Activated CD4-positive, alpha-beta T cell treated with anti-CD3 and anti-CD28 coated beads, Interleukin-2, amount 50 U/mL, for 16 hours (primary cell): Measurements from ENCODE around the gene PSKH1.
A peak's percentile ranks its signal among the peaks of the same experiment; 100 is the strongest.
"Not testable (repeated sequence)": the region's sequence is repeated elsewhere in the genome, so short reads cannot be mapped to it uniquely, and the experiment has no call there.

Experiments used
- DNase-seq: peaks from one replicate; pipeline ENCODE4 v3.0.0-alpha.2; 2020

The PSKH1 gene

DNA sequence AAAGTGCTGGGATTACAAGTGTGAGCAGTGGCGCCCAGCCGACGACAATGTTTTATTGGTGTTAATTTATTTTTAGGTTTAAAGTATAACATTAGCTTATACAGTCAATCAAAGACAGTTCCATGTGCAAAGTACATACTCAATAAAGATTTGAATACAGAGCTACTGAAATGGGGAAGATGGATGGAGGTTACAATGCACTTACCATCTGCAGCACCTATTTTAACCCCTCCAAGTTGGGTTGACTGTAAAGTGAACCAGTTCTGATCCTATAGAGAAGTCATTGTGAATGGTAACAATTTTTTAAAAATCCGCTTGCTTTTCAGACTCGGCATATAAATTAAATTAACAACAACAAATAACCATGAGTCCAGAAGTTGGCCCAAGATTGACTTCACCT, 679 bp upstream of the PSKH1 start:
- no peak for DNase-seq

DNA sequence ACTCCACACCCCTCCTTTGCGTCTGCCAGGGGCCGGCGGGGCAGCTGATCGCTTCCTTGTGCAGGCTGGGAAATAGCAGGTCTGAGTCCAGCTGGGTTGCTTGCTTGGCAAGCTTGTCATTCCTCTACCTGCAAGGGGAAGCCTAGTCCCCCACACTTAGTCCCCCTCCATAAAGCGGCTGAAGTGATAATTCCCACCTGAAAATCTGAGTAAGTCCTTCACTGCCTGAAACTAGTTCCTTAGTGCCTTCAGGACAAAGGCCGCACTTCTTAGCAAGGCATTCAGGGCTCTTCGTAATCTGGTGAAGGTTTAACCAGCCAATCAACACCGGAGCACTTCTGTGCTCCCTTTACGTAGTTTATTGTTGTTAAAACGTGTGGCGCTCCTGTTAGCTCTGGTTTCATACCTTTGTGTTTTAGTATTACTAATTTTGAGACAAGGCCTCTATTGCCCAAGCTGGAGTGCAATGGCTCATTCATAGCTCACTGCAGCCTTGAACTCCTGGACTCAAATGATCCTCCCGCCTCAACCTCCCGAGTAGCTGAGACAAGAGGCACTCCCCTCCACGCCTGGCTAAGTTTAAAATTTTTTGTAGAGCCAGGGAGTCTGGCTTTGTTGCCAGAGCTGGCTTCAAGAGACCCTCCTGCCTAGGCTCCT, 817 bp downstream of the PSKH1 start:
- peak; percentile 14 for DNase-seq

DNA sequence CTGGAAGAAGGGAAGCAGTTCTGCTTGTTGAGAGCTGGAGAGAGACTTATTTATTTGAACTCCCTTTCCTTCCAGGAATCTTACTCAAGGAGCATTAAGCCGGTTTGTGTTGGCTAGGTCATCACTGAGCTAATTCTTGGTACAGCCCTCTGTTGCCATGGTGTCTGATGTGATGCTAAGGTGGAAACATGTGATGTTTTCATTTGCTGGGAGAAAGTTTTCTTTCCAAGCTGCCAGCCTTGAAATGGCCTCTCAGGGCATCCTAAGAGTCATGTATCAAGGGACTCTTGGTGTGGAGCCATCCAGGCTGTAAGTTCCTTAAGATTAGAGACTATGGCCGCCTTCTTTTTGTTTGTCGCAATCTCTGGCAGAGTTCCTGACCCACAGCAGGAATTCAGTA, 4.2 kb downstream of the PSKH1 start:
- no peak for DNase-seq

DNA sequence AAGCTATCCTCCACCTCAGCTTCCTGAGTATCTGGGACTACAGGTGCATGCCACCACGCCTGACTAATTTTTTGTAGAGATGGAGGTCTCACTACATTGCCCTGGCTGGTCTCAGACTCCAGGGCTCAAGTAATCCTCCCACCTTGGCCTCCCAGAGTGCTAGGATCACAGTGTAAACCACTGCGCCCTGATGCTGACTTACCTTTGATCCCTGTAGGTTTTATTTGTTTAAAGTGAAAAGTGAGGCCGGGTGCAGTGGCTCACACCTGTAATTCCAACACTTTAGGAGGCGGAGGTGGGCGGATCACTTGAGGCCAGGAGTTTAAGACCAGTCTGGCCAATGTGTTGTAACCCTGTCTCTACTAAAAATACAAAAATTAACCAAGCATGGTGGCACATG, 8.7 kb downstream of the PSKH1 start:
- no peak for DNase-seq

DNA sequence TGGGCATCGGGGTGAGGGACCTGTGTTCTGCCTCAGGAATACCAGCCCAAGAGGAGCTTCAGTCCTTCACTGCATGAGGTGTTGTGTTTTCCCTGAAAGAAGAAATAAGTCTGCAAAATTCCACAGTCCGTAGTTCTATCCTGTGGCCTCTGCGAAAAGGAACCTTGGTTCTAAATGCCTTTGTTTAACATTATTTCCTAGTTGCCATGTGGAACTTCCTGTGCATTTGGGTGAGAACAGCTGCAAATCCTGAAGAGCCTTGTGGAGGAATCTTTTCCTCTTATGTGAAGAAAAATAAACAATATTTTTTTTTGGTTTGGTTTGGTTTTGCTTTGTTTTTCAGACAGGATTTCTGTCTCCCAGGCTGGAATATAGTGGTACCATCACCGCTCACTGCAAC, 9.8 kb downstream of the PSKH1 start:
- DNase-seq: no peak

DNA sequence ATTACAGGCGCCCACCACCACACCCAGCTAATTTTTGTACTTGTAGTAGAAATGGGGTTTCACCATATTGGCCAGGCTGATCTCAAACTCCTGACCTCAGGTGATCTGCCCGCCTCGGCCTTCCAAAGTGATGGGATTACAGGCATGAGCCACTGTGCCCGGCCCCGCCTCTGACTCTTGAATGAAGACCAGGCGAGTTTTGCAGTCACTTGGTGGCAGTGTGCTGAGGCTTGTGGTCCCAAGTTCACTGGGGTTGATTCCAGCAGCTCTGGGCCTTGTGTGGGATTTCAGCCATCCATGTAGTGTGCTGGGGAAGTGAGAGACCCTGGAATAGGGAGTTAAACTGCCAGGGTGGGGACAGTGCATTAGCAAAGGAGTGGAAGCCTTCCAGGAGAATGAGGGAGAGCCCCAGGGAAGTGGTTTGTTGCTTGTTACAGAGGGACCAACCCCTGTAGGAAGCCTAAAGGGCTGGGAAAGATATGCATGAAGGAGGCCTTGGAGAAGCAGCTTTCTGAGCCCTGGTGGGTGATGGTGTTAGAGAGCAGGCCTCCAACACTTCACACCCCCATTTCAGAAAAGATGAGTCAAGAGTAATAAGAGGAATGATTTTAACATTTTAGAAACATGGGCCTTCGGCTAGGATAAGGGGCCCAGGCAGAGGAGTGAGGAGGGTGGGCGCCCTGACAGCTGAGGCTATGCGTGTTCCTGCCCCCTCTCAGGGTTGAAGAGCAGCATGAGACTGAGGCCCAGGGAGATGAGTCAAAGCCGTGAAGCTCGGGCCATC, 14.5 kb downstream of the PSKH1 start:
- no peak for DNase-seq

DNA sequence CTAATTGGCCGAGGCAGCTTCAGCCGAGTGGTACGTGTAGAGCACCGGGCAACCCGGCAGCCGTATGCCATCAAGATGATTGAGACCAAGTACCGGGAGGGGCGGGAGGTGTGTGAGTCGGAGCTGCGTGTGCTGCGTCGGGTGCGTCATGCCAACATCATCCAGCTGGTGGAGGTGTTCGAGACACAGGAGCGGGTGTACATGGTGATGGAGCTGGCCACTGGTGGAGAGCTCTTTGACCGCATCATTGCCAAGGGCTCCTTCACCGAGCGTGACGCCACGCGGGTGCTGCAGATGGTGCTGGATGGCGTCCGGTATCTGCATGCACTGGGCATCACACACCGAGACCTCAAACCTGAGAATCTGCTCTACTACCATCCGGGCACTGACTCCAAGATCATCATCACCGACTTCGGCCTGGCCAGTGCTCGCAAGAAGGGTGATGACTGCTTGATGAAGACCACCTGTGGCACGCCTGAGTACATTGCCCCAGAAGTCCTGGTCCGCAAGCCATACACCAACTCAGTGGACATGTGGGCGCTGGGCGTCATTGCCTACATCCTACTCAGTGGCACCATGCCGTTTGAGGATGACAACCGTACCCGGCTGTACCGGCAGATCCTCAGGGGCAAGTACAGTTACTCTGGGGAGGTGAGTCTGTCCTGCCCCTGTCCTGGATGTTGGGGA, 16.1 kb downstream of the PSKH1 start:
- no peak for DNase-seq

DNA sequence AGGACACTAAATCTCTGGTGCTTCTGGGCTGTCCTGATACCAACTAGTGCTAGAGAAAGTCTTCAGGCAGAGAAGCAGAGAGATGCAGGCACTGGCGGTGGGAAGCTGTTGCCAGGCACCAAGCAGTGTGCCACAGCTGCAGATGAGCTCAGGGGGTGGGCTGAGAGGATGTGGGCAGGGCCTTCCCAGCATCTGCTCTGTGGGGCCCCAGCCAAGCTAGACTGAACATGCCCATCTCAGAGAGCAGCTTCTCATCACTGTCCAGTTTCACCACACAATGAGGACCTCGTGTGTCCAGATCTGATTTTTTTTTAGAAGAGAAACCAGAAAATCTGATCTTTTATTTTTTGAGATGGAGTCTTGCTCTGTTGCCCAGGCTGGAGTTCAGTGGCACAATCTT, 17.1 kb downstream of the PSKH1 start:
- peak; percentile 41 for DNase-seq

DNA sequence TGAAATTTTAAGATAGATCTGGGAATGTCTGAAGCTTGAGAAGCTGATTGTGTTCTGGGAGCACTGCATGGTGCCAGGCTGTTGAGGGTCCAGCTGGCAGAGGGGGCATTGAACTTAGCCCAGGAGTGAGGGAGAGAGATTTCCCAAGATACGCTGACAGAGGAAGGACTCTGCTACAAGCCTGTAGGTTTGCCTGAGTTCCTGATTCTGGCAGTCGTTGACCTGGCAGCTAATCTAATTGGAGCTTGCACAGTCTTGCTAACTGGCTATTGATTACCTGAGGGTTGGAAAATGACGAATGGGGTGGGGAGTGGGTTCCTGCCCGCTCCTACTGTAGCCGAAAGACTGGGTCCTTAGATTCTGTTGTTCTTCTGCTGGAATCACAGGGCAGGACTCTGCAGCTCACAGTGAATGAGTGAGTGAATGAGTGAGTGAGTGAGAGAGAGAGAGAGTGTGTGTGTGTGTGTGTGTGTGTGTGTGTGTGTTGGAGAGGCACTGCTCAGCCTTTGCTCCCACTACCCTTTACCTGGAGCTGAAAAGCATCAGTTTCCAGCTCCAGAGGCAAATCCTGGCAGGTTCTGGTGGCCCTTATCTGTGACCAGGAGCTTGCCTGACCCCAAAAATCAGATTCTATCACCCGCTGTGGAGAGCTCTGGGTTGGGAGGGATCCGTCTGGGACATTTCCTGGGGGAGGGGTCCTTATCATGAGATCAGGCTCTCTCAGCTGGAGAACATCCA, 21.9 kb downstream of the PSKH1 start:
- no peak for DNase-seq

DNA sequence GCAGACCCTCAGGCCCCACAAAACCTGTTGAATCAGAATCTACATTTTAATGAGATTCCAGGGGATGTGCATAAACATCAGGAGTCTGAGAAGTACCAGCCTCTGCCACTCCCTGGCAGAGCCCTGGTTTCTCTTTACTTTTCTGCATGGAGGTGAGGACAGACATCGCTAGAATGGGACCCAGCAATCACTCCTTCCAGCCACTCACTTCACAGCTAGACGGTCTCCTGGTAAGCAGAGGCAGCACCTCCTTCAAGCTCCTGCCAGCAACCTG, 22.4 kb downstream of the PSKH1 start:
- not testable (repeated sequence) for DNase-seq

DNA sequence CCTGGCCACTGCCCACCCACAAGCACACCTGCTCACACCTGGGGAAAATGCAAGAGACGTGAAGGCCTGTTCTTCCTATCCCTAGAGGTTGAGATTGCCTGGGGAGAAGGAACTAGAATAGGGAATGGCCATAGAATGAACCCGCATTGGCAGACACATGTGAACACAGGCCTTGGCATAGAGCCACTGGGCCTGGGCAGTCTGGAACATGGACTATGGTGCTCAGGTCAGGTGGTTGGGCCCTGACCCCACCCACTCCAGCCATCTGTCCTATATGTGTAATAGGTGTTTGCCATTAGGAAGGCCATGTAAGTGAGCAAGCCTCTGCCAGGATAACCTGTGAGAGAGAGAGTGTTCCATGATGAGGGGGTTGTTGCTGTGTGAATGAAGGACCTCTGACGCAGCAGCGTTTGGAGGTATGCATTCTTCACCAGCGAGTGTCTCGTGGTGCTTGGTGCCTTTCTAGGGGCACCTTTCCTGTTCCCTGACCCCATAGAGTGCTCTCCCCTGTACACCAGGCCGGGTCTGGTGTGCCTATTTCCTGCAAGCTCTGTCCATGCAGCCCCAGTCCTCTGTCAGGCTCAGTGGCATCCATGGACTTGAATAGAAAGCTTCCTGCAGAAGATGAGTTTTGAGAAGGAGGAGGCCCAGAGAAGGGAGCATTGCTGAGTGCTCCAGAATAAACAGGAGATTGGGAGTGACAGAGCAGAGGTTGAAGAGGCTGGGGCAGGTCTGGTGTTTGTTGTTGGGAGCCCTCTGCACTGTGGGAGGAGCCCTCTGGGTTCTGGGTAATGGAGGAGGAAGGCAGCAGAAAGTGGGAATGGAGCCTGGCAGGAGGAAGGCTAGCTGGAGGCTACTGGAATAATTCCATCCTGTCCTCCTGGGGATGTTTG, 23.0 kb downstream of the PSKH1 start:
- DNase-seq: no peak

DNA sequence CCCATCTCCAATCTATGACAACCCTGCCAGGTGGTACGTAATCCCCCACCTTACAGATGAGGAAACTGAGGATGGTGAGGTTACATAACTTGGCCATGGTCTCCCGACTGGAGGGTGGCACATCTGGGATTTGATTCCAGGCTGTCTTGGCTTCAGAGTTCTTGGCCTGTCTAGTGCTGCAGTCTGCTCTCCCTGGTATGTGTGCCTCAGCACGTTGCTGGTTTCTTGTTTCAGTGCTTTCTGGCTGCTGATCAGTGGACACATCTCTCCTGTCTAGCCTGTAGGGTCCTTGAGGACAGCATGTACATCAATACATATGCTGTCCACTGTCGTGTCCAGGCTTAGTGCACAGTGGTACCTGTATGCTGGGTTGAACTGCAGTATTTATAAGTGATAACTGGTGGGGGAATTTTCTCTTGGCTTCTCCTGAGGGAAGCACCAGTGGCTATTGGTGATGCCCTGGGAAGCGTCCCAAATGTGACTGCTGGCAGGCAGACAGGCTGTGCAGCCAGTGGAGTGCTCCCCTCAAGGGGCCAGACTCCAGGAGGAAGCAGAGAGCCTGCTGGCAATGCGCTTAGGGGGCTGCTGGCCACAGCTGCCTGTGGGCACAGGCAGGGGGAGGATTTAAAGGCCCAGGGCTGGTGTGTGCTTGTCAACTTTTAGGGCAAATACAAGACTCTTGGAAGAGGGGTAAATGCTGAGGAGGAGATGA, 24.2 kb downstream of the PSKH1 start:
- no peak for DNase-seq

DNA sequence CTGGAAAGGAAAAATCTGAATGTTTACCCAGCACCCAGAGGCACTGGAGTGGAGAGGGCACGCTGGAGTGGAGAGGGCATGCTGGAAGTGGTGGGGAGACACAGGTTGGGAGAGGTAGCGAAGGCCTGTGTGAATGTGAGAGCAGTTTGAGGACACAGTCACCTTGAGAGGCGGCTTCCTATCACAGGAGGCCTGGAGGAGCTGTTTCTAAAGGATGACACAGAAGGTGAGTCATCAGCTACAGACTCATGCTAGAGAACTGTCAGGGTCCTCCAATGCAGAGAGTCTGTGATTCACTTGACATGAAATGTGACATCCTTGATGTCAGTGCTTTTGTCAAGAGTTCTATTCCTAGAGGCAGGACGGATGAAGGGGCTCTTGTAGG, 24.8 kb downstream of the PSKH1 start:
- DNase-seq: peak; percentile 86

DNA sequence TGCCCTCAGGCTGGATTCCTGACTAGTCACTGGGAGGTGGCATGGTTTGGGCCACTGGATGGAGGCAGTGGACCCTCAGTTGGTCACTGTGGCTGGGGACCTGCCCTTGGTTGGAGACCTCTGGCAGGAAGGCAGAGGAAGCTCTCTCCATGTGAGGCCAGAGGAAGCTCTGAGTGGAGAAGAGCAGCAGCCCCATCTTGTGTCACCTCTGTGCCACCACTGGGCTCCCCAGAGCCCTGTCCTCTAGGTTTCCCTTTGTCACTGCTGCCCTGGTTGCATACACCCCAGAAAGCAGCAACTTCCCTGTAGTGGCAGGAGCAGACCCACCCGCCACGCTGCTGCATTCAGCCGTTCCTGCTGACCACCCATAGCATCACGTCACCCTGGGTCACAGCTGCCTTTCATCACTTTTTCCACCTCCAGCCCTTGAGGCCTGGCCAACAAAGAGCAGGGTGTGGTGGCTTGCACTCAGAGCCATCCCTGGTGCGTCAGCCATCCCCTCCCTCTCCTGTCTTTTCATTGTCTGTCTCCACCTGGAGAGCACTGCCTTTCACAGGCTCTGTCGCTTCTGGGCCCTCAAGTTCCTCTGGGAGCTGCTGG, 26.7 kb downstream of the PSKH1 start:
- DNase-seq: no peak

DNA sequence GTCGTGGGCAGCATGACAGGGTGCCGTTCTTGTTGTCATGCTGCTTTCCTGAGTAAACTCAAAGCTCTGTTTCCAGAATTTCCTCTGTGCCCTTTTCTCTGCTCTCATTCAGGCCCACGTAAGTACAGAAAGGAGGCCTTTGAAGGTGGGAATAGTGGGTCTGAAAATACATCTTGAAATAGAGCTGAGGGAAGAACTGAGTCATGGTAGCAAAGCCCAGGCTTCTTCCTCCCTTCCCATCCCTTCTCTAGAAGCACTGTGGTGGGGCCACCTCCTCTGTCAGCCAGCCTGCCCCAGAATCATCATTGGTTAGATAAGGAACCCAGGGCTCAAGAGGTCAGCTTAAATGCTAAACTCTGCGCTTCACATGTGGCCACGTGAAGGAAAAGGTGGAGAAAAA, 29.2 kb downstream of the PSKH1 start:
- no peak for DNase-seq

DNA sequence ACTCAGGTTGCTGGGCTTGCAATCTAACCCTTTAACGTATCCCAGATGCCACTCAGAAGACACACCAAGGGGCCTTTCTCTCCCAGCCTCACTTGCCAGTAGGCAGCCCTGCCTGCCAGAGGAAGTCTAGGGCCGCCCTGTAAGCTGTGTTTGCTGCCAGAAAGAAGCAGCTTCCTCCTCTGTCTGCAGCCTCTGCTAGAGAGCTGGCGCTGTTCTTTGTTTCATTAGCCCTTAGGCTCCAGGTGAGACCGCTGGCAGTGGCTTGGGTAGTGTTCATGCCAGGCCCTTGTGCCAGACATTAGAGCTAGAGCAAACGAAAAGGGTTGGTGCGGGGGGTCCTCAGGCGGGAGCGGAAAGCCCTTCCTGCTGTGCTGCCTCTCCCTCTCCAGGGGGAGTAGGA, 29.7 kb downstream of the PSKH1 start:
- DNase-seq: no peak

DNA sequence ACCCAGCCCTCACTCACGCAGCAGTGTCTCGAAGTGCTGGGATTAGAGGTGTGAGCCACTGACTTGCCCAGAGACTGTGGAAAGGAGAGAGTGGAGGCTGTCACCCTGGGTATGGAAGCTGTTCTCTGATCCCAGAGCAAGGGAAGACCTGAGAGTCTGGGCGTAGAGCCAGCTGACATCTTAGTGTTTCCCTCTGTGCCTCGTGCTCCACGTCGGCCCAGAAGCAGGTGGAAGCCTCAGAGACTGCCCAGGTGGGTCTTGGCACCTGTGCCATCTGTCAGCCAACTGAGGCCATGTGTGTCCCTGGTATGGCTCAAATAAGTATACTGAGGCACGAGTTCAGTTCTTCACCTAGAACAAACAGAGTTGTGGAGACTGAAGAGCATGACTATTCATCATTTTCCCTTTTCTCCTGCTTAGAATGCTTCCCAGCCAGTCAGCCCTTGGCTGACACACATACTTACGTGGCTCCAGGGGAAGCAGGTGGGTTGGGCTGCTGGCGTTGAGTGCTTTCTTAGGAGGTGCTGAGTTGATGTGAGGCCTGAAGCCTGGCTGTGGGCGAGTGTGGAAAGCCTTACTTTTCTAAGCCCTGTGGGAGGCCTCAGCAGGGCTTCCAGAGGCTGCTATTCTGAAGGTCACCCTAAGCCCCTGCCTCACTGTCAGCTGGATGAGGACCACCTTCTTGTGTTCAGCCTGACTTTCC, 30.5 kb downstream of the PSKH1 start:
- no peak for DNase-seq

DNA sequence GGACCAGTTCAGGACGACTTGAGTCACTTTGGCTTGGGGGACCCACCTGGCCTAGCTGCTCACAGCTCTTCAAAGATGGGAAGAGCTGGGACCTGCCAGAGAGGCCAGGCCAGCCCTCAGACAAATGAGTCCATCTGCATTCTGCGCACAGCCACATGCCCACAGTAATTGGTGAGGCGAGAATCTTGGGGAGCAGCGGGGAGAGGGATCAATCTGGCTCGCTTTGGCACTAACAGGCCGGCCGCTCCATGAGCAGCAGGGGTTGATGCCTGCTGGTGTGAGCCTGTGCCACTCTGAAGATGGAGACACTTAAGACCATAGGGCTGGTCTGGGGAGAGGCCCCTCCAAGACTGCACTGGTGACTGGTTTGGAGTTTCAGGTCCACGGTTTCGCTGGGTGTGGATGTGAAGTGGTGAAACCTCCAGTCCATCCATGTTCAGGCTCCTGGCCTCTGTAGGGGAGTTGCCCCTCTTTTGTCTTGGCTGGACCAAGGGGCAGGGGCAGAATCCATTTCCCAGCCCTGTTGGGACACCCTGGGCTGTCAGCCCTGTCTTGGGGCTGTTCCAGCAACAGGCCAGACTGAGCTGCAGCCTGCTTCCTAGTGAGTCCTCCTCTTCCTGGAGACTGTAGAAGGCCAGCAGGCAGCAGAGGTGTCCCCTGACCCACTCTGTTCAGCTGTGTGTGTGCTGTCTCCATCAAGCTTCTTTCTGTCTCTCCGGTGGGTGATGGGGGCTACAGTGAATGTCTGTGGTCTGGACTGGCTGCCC, 31.3 kb downstream of the PSKH1 start:
- DNase-seq: no peak

DNA sequence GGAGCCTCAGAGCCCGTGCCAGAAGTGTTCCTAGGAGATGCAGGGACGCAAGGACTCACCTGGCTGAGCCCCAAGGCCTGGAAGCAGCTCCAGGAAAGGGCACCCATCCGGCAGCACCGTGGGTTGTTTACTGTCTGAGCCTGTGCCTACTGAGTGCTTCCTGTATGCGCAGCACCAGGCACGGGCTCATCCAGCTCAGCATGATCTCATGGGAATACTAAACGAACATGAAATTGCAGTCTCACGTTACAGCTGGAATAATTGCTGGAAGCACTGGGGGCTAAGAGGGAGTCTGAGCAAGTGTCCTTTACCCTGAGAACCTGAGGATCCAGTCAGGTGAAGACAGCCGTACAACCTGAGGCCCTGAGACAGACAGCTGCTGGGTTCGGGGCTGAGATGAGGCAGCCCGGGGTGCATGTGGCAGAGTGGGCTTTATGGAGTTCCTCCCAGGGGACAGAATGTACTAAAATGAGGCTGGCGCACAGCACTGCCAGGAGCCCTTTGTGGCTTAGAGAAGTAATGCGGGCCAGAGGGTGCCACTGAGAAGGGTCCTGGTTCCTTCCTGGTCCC, 33.2 kb downstream of the PSKH1 start:
- no peak for DNase-seq
